ENCODE data around the gene PROSER1.

DNA sequence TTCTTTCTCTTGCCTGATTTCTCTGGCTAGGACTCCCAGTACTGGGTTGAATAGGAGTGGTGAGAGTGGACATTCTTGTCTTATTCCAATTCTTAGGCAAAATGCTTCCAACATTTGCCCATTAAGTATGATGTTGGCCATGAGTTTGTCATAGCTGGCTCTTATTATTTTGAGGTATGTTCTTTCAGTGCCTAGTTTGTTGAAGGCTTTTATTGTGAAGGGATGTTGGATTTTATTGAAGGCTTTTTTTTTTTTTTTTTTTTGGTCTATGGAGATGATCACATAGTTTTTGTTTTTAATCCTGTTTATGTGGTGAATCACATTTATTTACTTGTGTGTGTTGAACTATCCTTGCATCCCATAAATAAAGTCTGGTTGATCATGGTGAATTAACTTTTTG lies 20.2 kb upstream of the PROSER1 start:
- TF ChIP-seq, protein P1, sequence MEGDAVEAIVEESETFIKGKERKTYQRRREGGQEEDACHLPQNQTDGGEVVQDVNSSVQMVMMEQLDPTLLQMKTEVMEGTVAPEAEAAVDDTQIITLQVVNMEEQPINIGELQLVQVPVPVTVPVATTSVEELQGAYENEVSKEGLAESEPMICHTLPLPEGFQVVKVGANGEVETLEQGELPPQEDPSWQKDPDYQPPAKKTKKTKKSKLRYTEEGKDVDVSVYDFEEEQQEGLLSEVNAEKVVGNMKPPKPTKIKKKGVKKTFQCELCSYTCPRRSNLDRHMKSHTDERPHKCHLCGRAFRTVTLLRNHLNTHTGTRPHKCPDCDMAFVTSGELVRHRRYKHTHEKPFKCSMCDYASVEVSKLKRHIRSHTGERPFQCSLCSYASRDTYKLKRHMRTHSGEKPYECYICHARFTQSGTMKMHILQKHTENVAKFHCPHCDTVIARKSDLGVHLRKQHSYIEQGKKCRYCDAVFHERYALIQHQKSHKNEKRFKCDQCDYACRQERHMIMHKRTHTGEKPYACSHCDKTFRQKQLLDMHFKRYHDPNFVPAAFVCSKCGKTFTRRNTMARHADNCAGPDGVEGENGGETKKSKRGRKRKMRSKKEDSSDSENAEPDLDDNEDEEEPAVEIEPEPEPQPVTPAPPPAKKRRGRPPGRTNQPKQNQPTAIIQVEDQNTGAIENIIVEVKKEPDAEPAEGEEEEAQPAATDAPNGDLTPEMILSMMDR (IDR thresholded peaks at IDR 0.05; ENCODE audit: low read length) = no peak
- no peak for TF ChIP-seq EZH2 (optimal IDR thresholded peaks at IDR 0.05; ENCODE audit: low read depth, low read length)
- no peak for TF ChIP-seq EZH2phosphoT487 (IDR thresholded peaks at IDR 0.05; ENCODE audit: low read length)

Data from MM.1S (cell line).